ENCODE measurements around the gene PCK2. TPM values are rescaled to one million over a fixed set of nuclear protein-coding genes. Genes with fewer than 3 reads are reported as not detected.

The PCK2 gene
- total and polyA plus RNA-seq, 12 donors: 4.4 to 37.0 (median 17.8) TPM

- Histone ChIP-seq H3K4me3 (no peak overlapping the region), H3K9me3 (replicated peaks in 1 of 3) (no peaks in the 10 kb centered on the region), H3K36me3 (replicated peaks in 1 of 2) (no peaks in the 10 kb centered on the region), H3K27ac (peak overlapping the region in 2 of 5 donors; percentile 9 to 78), H3K4me1 (replicated peaks in 1 of 2) (peaks cover 2 to 20% of the 10 kb centered on the region in 2 donors), H3K27me3 (no peaks in the 10 kb centered on the region)
- DNase-seq: no peak
- intact Hi-C loops (cut with DNase I): no loop called here
- no peak for TF ChIP-seq POLR2A (IDR thresholded peaks at IDR 0.05)
- 36 to 48% (median 42%) methylated on average over 5 of the region's 5 CpGs for WGBS, 4 donors
Measured at GRCh38 chr14:24108336-24108874, 14.3 kb downstream of the PCK2 start.

- no peaks in the 10 kb centered on the region for H3K27me3 ChIP-seq
- 81 to 86% (median 86%) methylated on average over 9 of the region's 9 CpGs for WGBS, 4 donors
- H3K36me3 ChIP-seq (replicated peaks in 1 of 2): no peaks in the 10 kb centered on the region
- intact Hi-C loops (cut with DNase I): no loop called here
- TF ChIP-seq POLR2A (IDR thresholded peaks at IDR 0.05) (no peak), CTCF (IDR thresholded peaks at IDR 0.05) (no peak)
- H3K9me3 ChIP-seq (replicated peaks in 1 of 3): no peaks in the 10 kb centered on the region
- DNase-seq: no peak
- no peak overlapping the region for H3K27ac ChIP-seq
- H3K4me1 ChIP-seq (replicated peaks in 1 of 2): peaks cover 5 to 20% of the 10 kb centered on the region in 2 donors
- no peak overlapping the region for H3K4me3 ChIP-seq
Measured at GRCh38 chr14:24110060-24110459, 15.9 kb downstream of the PCK2 start.

- no peak for TF ChIP-seq POLR2A (IDR thresholded peaks at IDR 0.05)
- no peak for TF ChIP-seq CTCF (IDR thresholded peaks at IDR 0.05)
- Histone ChIP-seq H3K27me3 (no peaks in the 10 kb centered on the region), H3K27ac (no peak overlapping the region), H3K4me1 (replicated peaks in 1 of 2) (peaks cover 7 to 21% of the 10 kb centered on the region in 2 donors), H3K36me3 (replicated peaks in 1 of 2) (no peaks in the 10 kb centered on the region), H3K9me3 (replicated peaks in 1 of 3) (no peaks in the 10 kb centered on the region), H3K4me3 (no peak overlapping the region)
- no peak for DNase-seq
- intact Hi-C loops (cut with DNase I): no loop called here
- 26 to 40% (median 34%) methylated on average over 1 of the region's 1 CpG for WGBS, 4 donors
Measured at GRCh38 chr14:24110523-24110922, 16.4 kb downstream of the PCK2 start.

- WGBS, 4 donors: 16 to 27% (median 19%) methylated on average over 11 to 15 of the region's 15 CpGs
- Histone ChIP-seq H3K27ac (peak overlapping the region; percentile 97 to 100 (median 98)), H3K4me1 (replicated peaks in 1 of 2) (peaks cover 19 to 28% of the 10 kb centered on the region in 2 donors), H3K36me3 (replicated peaks in 1 of 2) (peaks cover 0 to 18% of the 10 kb centered on the region in 2 donors), H3K27me3 (no peaks in the 10 kb centered on the region), H3K4me3 (peak overlapping the region in 3 of 4 donors; percentile 51 to 81 (median 75)), H3K9me3 (replicated peaks in 1 of 3) (no peaks in the 10 kb centered on the region)
- DNase-seq: peak in 1 of 7 donors; percentile 59
- intact Hi-C loops (cut with DNase I): no loop called here
- TF ChIP-seq POLR2A (IDR thresholded peaks at IDR 0.05): no peak
- no peak for TF ChIP-seq CTCF (IDR thresholded peaks at IDR 0.05)
Measured at GRCh38 chr14:24113379-24113800, 19.3 kb downstream of the PCK2 start.

All from adrenal gland (tissue), 12 donors.